ENCODE measurements around the gene KDM7A.
"Not testable (repeated sequence)": the region's sequence is repeated elsewhere in the genome, so short reads cannot be mapped to it uniquely, and the experiment has no call there.

Gene KDM7A

DNA sequence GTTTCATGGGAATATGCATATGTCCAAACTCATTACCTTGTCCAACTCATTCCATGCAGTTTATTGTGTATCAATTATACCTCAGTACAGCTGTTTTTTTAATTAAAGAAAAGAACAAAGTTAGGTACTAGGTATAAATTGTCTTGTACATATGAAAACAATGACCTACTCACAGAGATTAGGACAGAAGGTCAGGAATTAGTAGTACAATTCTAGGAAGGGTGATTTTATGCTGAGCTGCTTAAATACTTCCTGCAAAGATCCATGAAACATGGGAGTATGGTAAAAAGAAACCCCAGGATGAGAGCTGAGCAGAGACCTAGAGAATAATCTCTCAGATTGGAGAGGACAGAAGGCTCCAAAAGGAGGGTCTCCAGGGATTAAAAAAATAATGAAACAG is 13.8 kb upstream of the KDM7A start:
- Mint-ChIP-seq H3K27ac (no peak overlapping the region), H3K4me3 (no peak overlapping the region), H3K27me3 (no peaks in the 10 kb centered on the region), H3K9me3 (no peaks in the 10 kb centered on the region), H3K4me1 (ENCODE audit: low read depth) (peaks cover 7% of the 10 kb centered on the region), H3K36me3 (ENCODE audit: low read depth) (no peaks in the 10 kb centered on the region)
- no peak for DNase-seq

DNA sequence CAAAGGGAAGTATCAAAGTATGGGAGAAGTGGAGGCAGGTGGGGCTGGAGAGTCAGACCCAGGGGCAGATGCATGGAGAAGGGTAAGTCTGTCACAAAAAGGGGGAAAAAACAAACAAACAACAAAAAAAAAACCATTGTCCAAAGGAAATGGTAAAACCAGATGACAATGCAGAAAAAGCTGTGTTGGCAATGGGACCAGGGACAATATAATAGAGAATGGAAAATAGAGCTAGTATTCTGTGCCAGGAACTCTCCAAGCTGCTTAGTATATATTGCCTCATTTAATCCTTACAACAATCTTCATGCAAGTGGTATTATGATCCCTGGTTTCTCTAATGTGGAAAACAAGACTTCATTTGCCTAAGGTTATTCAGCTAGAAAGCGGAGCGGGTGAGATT is 13.1 kb upstream of the KDM7A start:
- Mint-ChIP-seq H3K9me3 (no peaks in the 10 kb centered on the region), H3K4me1 (ENCODE audit: low read depth) (peaks cover 7% of the 10 kb centered on the region), H3K27me3 (no peaks in the 10 kb centered on the region), H3K4me3 (no peak overlapping the region), H3K36me3 (ENCODE audit: low read depth) (no peaks in the 10 kb centered on the region), H3K27ac (no peak overlapping the region)
- DNase-seq = no peak

DNA sequence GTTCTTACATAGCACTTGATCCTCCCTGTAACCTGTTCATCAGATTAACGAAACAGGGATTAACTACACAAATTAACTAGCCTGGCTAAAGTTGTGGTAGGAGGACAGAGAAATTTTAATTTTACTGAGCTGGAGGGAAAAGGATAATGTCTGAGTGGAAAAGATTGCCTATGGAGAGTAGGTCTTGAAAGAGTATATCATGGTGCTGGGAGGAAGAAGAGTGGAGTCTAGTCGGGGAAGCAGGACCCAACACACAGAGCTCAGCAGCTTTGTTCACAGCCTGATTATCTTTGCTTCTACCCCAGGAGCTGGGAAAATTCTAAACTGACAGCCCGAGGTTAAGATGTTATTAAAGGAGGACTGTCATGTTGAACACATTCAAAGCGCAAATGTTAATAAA is 6.1 kb upstream of the KDM7A start:
- H3K27ac Mint-ChIP-seq = no peak overlapping the region
- H3K4me1 Mint-ChIP-seq (ENCODE audit: low read depth) = peaks cover 11% of the 10 kb centered on the region
- no peaks in the 10 kb centered on the region for H3K9me3 Mint-ChIP-seq
- no peaks in the 10 kb centered on the region for H3K36me3 Mint-ChIP-seq (ENCODE audit: low read depth)
- no peaks in the 10 kb centered on the region for H3K27me3 Mint-ChIP-seq
- no peak for DNase-seq
- H3K4me3 Mint-ChIP-seq = no peak overlapping the region

DNA sequence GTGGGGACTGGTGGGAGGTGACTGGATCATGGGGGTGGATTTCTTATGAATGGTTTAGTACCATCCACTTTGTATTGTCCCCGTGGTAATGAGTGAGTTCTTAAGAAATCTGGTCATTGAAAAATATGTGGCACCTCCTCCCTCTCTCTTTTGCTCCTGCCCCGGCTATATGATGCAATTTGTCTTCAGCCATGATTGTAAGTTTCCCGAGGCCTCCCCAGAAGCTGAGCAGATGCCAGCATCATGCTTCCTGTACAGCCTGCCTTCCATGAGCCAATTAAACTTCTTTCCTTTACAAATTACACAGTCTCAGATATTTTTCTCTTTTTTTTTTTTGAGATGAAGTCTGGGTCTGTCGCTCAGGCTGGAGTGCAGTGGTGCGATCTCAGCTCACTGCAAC is 2.6 kb upstream of the KDM7A start:
- no peak for DNase-seq
- no peak overlapping the region for H3K4me3 Mint-ChIP-seq

DNA sequence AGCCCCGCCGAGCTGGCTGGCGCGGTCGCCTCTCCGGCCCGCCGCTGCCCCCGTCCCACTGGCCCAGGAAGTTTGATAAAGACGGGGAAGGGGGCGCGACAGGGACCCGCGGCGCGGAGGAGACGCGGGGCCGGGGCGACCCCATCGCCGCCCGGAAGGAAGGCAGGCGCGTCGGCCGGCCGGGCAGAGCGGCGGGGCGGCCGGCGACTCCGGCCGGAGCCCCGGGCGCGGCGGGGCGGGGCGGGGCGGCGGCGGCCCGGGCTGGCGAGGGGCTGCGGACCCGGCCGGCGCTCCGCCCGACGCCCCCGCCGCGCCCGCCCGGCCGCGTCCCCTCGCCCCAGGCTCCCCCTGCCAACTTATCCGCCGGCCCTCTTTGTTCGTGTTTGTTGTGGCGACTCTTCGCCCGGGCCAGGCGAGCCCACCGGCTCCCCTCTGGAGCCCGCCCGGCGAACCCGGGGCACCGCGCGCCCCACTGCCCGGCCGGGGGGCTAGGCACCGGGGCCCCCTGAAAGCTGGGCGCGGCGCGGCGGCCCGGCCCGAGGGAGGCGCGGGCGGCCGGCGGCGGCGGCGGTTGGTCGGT is 571 bp downstream of the KDM7A start:
- Mint-ChIP-seq H3K27me3 (no peaks in the 10 kb centered on the region), H3K9me3 (no peaks in the 10 kb centered on the region), H3K4me3 (peak overlapping the region; percentile 83), H3K4me1 (ENCODE audit: low read depth) (peaks cover 44% of the 10 kb centered on the region), H3K36me3 (ENCODE audit: low read depth) (peaks cover 4% of the 10 kb centered on the region), H3K27ac (peak overlapping the region; percentile 94)
- DNase-seq = no peak

More for the DNA sequence above, 2.6 kb upstream of the KDM7A start:
- H3K36me3 Mint-ChIP-seq (ENCODE audit: low read depth) = peaks cover 4% of the 10 kb centered on the region
- H3K4me1 Mint-ChIP-seq (ENCODE audit: low read depth) = peaks cover 28% of the 10 kb centered on the region
- no peaks in the 10 kb centered on the region for H3K27me3 Mint-ChIP-seq
- no peaks in the 10 kb centered on the region for H3K9me3 Mint-ChIP-seq
- H3K27ac Mint-ChIP-seq = no peak overlapping the region

DNA sequence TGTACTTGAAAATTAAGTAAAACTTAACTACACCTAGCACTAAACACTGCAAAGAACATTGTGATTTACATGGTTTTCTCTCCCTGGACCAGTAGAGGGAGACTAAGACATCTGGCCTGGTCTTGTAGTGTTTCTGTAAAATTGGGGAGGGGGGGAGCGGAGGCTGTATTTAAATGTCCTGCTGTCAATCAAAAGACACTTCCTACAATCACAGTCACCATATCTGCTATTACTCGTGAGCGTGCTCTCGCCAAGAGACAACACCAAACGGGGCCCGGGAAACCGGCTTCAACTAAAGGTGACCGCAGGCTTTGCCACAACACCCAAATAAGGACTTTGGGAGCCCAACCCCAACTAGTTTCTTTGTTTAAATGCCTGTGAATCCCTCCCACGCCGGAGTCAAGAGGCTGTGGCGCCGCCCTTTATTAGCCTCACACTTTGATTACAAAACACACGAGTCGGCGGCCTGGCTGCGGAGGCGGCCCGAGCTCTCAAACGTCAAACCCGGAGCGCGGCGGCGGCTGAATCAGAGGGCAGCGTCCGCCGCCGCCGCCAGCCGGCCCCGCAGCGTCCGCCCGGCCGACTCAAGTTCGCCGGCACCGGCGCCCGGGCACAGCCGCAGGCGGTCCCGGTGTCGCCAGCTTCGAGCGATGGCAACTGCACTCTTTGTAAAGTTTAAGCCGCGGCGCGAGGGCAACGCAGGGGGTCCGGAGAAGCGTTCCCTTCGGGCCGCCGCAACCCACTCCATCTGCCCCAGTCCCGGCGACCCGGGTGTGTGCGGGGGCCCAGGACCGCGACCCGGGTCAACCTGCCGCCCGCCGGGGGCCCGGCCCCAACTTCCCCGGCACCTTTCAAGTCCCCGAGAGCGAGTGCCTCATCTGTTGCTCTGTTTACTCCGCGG is 1.3 kb downstream of the KDM7A start:
- Mint-ChIP-seq H3K4me3 (peak overlapping the region; percentile 83), H3K27me3 (no peaks in the 10 kb centered on the region), H3K27ac (peak overlapping the region; percentile 94), H3K9me3 (no peaks in the 10 kb centered on the region), H3K36me3 (ENCODE audit: low read depth) (peaks cover 4% of the 10 kb centered on the region), H3K4me1 (ENCODE audit: low read depth) (peaks cover 50% of the 10 kb centered on the region)
- DNase-seq = peak; percentile 88

DNA sequence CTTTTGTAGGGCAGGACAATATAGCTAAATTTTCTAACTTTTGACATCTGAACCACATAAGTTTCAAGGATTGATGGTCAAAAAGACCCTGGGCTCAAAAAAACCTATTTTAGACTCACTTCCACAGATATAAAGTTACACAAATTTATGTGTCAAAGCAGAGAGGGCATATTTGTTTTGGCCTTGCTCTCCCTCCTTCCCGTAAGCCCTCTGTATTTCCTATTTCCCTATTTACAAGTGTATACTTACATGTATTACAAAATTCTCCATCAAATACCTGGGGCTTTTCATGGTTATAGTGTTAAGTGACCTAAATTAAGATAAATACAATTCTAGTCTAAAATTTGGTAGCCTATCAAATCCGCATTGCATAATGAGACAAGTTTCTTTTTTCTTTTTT is 2.6 kb downstream of the KDM7A start:
- H3K27me3 Mint-ChIP-seq = no peaks in the 10 kb centered on the region
- H3K27ac Mint-ChIP-seq = no peak overlapping the region
- no peak for DNase-seq
- H3K9me3 Mint-ChIP-seq = no peaks in the 10 kb centered on the region
- peaks cover 4% of the 10 kb centered on the region for H3K36me3 Mint-ChIP-seq (ENCODE audit: low read depth)
- H3K4me1 Mint-ChIP-seq (ENCODE audit: low read depth) = peaks cover 57% of the 10 kb centered on the region
- H3K4me3 Mint-ChIP-seq = no peak overlapping the region

DNA sequence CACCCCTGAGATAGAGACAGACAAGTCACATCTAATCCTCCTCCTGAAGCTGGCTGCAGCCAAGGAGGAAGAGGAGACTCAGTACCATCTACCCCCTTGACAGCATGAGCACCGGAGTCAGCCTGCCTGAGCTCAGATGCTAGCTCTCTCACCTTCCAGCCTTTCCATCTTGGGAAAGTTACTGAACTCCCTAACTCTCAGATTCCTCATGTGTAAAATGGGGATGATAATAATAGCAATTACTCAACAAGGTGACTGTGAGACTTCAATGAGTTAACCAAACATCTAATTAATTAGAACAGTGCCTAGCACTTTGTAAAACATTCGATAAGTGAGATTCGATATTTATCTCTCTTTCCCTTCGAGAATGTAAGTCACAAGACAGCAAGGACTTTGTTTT is 6.4 kb downstream of the KDM7A start:
- H3K36me3 Mint-ChIP-seq (ENCODE audit: low read depth) = no peaks in the 10 kb centered on the region
- H3K27ac Mint-ChIP-seq = peak overlapping the region; percentile 44
- peaks cover 76% of the 10 kb centered on the region for H3K4me1 Mint-ChIP-seq (ENCODE audit: low read depth)
- no peaks in the 10 kb centered on the region for H3K9me3 Mint-ChIP-seq
- H3K27me3 Mint-ChIP-seq = no peaks in the 10 kb centered on the region
- DNase-seq = no peak
- H3K4me3 Mint-ChIP-seq = no peak overlapping the region

DNA sequence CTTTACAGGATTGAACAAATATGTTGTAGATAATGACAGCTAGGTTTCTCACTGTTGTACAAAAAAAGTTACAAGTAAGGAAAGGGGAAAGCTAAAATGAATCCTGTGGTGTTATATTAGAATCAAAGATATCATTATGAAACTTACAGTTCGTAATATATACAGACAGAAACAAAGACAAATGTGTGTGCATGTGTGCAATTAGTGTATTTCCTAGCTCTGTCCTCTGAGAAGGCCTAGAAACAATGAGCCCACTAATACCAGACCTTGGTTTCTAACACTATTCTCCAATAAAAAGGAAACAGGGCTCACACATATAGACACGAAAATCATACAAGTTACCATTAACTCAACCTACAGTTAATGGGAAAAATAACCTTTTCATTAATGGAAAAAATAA is 8.0 kb downstream of the KDM7A start:
- Mint-ChIP-seq H3K4me3 (no peak overlapping the region), H3K4me1 (ENCODE audit: low read depth) (peaks cover 80% of the 10 kb centered on the region), H3K27me3 (no peaks in the 10 kb centered on the region), H3K9me3 (no peaks in the 10 kb centered on the region), H3K36me3 (ENCODE audit: low read depth) (no peaks in the 10 kb centered on the region), H3K27ac (peak overlapping the region; percentile 56)
- no peak for DNase-seq

DNA sequence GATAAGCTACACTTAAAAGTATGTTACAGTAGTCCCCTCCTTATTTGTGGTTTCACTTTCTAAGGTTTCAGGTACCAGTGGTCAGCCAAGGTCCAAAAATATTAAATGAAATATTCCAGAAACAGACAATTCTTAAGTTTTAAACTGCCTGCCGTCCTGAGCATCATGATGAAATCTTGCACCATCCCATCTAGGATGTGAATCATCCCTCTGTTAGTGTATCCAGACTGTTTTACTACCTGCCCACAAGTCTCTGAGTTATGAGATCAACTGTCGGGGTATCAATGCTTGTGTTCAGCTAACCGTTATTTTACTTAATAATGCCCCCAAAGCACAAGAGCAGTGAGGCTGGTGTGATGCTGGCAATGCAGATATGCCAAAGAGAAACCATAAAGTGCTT is 11.4 kb downstream of the KDM7A start:
- peak overlapping the region; percentile 60 for H3K4me3 Mint-ChIP-seq
- H3K27me3 Mint-ChIP-seq = no peaks in the 10 kb centered on the region
- H3K27ac Mint-ChIP-seq = peak overlapping the region; percentile 96
- peaks cover 1% of the 10 kb centered on the region for H3K36me3 Mint-ChIP-seq (ENCODE audit: low read depth)
- H3K4me1 Mint-ChIP-seq (ENCODE audit: low read depth) = peaks cover 82% of the 10 kb centered on the region
- no peaks in the 10 kb centered on the region for H3K9me3 Mint-ChIP-seq
- no peak for DNase-seq

DNA sequence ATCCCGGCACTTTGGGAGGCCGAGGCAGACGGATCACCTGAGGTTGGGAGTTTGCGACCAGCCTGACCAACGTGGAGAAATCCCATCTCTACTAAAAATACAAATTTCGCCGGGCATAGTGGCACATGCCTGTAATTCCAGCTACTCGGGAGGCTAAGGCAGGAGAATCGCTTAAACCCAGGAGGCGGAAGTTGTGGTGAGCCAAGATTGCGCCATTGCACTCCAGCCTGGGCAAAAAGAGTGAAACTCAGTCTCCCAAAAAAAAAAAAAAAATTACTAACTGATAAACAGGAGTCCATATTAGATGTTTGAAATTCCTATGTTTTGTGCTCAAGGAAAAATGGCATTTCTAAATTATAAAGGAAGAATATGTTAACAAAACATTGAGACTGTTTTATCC is 14.7 kb downstream of the KDM7A start:
- H3K9me3 Mint-ChIP-seq; H3K27ac Mint-ChIP-seq; H3K27me3 Mint-ChIP-seq; H3K36me3 Mint-ChIP-seq (ENCODE audit: low read depth); H3K4me3 Mint-ChIP-seq; DNase-seq: not testable (repeated sequence)
- peaks cover 75% of the 10 kb centered on the region for H3K4me1 Mint-ChIP-seq (ENCODE audit: low read depth)

DNA sequence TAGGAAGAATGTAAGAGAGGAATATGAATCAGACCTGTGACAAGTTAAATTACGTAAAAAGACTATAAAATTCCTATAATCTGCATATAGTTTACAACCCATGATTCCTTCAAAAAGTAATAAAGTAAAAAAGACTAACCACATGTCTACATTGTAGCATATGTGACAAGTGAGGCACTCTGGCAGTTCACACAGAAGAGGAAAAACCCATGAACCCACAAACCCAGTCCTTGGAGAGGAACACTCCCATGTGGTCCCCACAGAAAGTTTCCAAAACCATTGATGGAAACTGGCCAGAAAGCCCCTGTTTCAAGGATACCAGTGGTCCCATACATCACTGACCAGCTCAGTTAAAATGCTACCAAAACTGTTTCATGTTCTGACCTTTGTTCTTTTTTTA is 15.7 kb downstream of the KDM7A start:
- Mint-ChIP-seq H3K9me3 (no peaks in the 10 kb centered on the region), H3K36me3 (ENCODE audit: low read depth) (peaks cover 8% of the 10 kb centered on the region), H3K4me1 (ENCODE audit: low read depth) (peaks cover 78% of the 10 kb centered on the region), H3K27ac (peak overlapping the region; percentile 71), H3K4me3 (peak overlapping the region; percentile 13), H3K27me3 (no peaks in the 10 kb centered on the region)
- no peak for DNase-seq

DNA sequence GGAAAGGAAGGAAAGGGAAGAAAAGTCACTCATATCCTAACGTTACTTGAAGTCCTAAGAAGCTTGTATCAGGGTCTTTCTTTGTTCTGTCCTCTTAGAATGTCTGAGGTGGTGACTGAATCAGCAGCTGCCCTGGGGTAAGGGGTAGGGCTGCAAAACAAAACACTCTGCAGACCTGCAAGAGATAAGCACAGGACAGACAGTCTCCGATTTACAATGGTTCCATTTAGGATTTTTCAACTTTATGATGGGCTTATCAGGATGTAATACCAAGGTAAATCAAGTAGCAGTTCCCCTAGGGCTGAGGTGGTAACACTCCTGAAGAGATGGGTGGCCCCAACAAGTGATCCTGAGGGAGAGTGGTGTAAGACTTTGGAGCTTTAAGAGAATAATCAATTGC is 16.5 kb downstream of the KDM7A start:
- peaks cover 78% of the 10 kb centered on the region for H3K4me1 Mint-ChIP-seq (ENCODE audit: low read depth)
- no peaks in the 10 kb centered on the region for H3K9me3 Mint-ChIP-seq
- no peaks in the 10 kb centered on the region for H3K27me3 Mint-ChIP-seq
- H3K4me3 Mint-ChIP-seq = no peak overlapping the region
- peak overlapping the region; percentile 71 for H3K27ac Mint-ChIP-seq
- H3K36me3 Mint-ChIP-seq (ENCODE audit: low read depth) = peaks cover 8% of the 10 kb centered on the region
- DNase-seq = no peak

DNA sequence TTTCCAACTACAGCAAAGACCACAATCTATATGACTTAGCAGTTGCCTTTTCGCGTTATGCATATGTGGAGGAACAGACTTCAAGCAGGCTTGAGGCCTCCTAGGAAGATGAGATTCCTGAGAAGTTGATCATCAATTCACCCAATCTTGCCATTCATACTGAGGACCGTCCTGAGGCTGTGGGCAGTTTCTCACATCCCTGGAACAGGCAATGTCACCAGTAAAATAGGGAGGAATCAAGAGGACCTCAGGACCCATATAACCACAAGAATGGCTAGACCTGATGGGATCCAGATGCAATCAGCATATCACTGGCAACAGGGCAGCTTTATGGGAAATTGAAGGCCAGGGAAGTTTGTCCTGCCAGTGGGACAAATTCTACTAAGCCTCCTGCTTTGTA is 17.3 kb downstream of the KDM7A start:
- H3K36me3 Mint-ChIP-seq (ENCODE audit: low read depth) = peaks cover 8% of the 10 kb centered on the region
- H3K4me1 Mint-ChIP-seq (ENCODE audit: low read depth) = peaks cover 77% of the 10 kb centered on the region
- H3K27ac Mint-ChIP-seq = no peak overlapping the region
- DNase-seq = no peak
- no peaks in the 10 kb centered on the region for H3K9me3 Mint-ChIP-seq
- H3K4me3 Mint-ChIP-seq = no peak overlapping the region
- no peaks in the 10 kb centered on the region for H3K27me3 Mint-ChIP-seq

DNA sequence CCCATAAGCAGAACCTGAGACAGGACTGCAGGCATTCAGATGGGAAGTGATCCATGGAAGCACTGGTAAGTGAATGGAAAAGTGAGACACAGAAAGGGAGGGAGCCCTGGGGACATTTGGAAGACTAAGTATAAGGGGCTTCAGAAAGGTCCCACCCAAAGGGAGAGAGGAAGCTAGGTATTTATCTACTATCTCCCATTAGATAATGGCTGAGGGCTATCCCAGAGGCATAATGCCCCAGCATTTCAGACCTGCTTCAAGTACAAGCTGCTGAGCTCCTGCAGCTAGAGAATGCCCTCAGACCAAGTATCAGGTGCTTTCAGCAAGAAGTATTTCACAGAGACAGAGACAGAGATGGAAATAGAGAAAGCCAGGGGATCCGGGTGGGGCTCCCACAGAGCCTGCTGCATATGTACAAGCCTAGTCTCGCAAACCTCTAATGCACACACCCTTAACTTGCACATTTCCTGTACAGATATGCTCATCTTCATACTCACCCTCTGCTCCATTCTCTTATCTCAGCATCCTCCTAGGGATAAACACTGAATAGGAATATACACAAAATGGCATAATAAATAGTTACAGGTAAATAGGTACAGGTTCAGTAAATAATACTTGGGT is 20.2 kb downstream of the KDM7A start:
- peaks cover 72% of the 10 kb centered on the region for H3K4me1 Mint-ChIP-seq (ENCODE audit: low read depth)
- no peaks in the 10 kb centered on the region for H3K27me3 Mint-ChIP-seq
- no peak overlapping the region for H3K27ac Mint-ChIP-seq
- no peaks in the 10 kb centered on the region for H3K9me3 Mint-ChIP-seq
- DNase-seq = no peak
- peaks cover 17% of the 10 kb centered on the region for H3K36me3 Mint-ChIP-seq (ENCODE audit: low read depth)
- no peak overlapping the region for H3K4me3 Mint-ChIP-seq

Measured in activated T-cell treated with anti-CD3 and anti-CD28 coated beads, Interleukin-2, amount 50 U/mL, for 24 hours (primary cell).